HG02840 (cell line): Measurements from ENCODE around the gene RNPEPL1.

Experiments
- ATAC-seq: cut with Tn5 transposase; IDR thresholded peaks from one replicate; pipeline ENCODE4 v1.9.1; 2021; ENCODE audit warnings: mild to moderate bottlenecking, moderate library complexity, moderate number of reproducible peaks; ENCODE audit not compliant: unreplicated experiment, low FRiP score

Gene RNPEPL1

GRCh38 chr2:240589850-240590525 is 21.7 kb downstream of the RNPEPL1 start:
- ATAC-seq: no peak

- no peak for ATAC-seq
Measured at GRCh38 chr2:240590681-240591111, 22.4 kb downstream of the RNPEPL1 start.

- no peak for ATAC-seq
Measured at GRCh38 chr2:240591226-240591625, 22.9 kb downstream of the RNPEPL1 start.

- ATAC-seq: no peak
Measured at GRCh38 chr2:240591784-240592183, 23.5 kb downstream of the RNPEPL1 start.

- no peak for ATAC-seq
Measured at GRCh38 chr2:240593026-240593702, 24.9 kb downstream of the RNPEPL1 start.

- no peak for ATAC-seq
Measured at GRCh38 chr2:240593703-240594451, 25.6 kb downstream of the RNPEPL1 start.

GRCh38 chr2:240594511-240595380 is 26.5 kb downstream of the RNPEPL1 start:
- ATAC-seq: no peak

- no peak for ATAC-seq
Measured at GRCh38 chr2:240595381-240596079, 27.2 kb downstream of the RNPEPL1 start.

- no peak for ATAC-seq
Measured at GRCh38 chr2:240596080-240596460, 27.8 kb downstream of the RNPEPL1 start.

GRCh38 chr2:240596491-240596931 is 28.2 kb downstream of the RNPEPL1 start:
- ATAC-seq: no peak

- no peak for ATAC-seq
Measured at GRCh38 chr2:240597054-240597418, 28.8 kb downstream of the RNPEPL1 start.

- no peak for ATAC-seq
Measured at GRCh38 chr2:240597419-240598181, 29.3 kb downstream of the RNPEPL1 start.

- ATAC-seq: no peak
Measured at GRCh38 chr2:240598311-240598911, 30.1 kb downstream of the RNPEPL1 start.

GRCh38 chr2:240599141-240599583 is 30.9 kb downstream of the RNPEPL1 start:
- ATAC-seq: no peak

GRCh38 chr2:240600451-240600961 is 32.2 kb downstream of the RNPEPL1 start:
- no peak for ATAC-seq

GRCh38 chr2:240601061-240601830 is 33.0 kb downstream of the RNPEPL1 start:
- no peak for ATAC-seq

- ATAC-seq: no peak
Measured at GRCh38 chr2:240601831-240602160, 33.5 kb downstream of the RNPEPL1 start.
